ENCODE measurements around the gene KCNMB3. TPM values are rescaled to one million over a fixed set of nuclear protein-coding genes. Genes with fewer than 3 reads are reported as not detected.
"Not testable (repeated sequence)": the region's sequence is repeated elsewhere in the genome, so short reads cannot be mapped to it uniquely, and the experiment has no call there.

The KCNMB3 gene
- total RNA-seq, 2 experiments from 2014 or later = 0.87 to 1.2 TPM

DNA sequence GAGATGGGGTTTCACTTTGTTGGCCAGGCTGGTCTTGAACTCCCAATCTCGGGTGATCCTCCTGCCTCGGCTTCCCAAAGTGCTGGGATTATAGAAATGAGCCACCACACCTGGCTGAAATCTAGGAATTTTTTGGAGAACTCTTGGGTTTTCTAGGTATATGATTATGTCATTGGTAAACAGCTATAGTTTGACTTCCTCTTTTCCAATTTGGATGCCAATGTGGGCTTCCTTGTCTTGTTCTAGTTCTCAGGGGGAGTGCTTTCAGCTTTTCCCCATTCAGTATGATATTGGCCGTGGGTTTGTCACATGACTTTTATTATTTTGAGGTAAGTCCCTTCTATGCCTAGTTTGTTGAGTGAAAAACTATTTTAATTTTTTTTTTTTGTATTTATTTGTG lies 17.9 kb downstream of the KCNMB3 start:
- H3K27me3 Mint-ChIP-seq (ENCODE audit: low read depth) = no peaks in the 10 kb centered on the region
- H3K36me3 Mint-ChIP-seq (ENCODE audit: low read depth) = peaks cover 32% of the 10 kb centered on the region
- DNase-seq = no peak
- no peak for ATAC-seq
- H3K4me1 Mint-ChIP-seq (ENCODE audit: low read depth) = peaks cover 5% of the 10 kb centered on the region
- H3K9me3 Mint-ChIP-seq (ENCODE audit: insufficient read depth) = no peaks in the 10 kb centered on the region
- POLR2A ChIA-PET = no interaction called here
- no peak overlapping the region for H3K4me3 Mint-ChIP-seq
- CTCF ChIA-PET = interaction anchor here (1.0 to 1.8 kb wide), 3 partner anchors 15 to 217 kb away, joined by 3 to 5 read pairs (median 3); no protein-coding TSS in a partner anchor
- no peak overlapping the region for H3K27ac Mint-ChIP-seq

DNA sequence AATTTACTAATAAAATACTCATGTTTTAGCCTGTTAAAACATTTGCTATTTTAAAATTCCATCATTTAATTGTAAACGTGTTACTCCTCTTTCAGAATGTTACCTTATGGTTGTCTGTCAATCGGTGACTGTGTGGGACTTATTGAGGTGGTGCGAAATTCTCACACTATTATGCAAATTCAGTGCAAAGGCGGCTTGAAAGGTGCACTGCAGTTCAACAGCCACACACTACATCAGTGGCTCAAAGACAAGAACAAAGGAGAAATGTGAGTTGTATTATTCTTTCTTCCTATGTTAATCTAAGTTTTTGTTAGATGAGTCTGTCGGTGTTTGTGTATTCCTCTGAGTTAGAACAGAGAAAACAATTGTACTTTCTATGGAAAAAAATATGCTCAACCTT lies 21.7 kb downstream of the KCNMB3 start:
- Mint-ChIP-seq H3K4me1 (ENCODE audit: low read depth) (no peaks in the 10 kb centered on the region), H3K9me3 (ENCODE audit: insufficient read depth) (no peaks in the 10 kb centered on the region), H3K36me3 (ENCODE audit: low read depth) (peaks cover 43% of the 10 kb centered on the region), H3K27me3 (ENCODE audit: low read depth) (no peaks in the 10 kb centered on the region), H3K4me3 (no peak overlapping the region), H3K27ac (no peak overlapping the region)
- ATAC-seq (no peak), DNase-seq (no peak)
- ChIA-PET POLR2A (no interaction called here), CTCF (no interaction called here)

DNA sequence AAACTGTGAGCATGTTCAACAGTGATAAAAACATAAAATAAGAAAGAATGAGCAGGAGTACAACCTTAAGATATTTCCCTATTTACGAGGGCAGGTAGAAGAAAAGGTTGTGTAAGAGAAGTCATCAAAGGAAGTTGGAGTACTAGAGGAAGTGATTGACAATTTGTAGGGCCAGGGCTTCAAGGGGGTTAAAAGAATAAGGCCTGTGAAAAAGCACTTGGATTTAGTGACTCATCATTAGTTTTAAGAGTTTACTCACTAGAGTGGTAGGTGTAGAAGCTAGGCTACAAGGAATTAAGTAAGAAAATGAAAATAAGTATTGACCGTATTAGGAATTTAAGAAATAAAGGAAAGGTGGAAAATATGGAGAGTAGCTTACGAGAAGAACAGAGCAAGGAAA lies 23.6 kb downstream of the KCNMB3 start:
- ChIA-PET CTCF (no interaction called here), POLR2A (no interaction called here)
- H3K27ac Mint-ChIP-seq = no peak overlapping the region
- no peak overlapping the region for H3K4me3 Mint-ChIP-seq
- H3K27me3 Mint-ChIP-seq (ENCODE audit: low read depth) = no peaks in the 10 kb centered on the region
- ATAC-seq (no peak), DNase-seq (no peak)
- H3K4me1 Mint-ChIP-seq (ENCODE audit: low read depth) = no peaks in the 10 kb centered on the region
- no peaks in the 10 kb centered on the region for H3K9me3 Mint-ChIP-seq (ENCODE audit: insufficient read depth)
- peaks cover 43% of the 10 kb centered on the region for H3K36me3 Mint-ChIP-seq (ENCODE audit: low read depth)

DNA sequence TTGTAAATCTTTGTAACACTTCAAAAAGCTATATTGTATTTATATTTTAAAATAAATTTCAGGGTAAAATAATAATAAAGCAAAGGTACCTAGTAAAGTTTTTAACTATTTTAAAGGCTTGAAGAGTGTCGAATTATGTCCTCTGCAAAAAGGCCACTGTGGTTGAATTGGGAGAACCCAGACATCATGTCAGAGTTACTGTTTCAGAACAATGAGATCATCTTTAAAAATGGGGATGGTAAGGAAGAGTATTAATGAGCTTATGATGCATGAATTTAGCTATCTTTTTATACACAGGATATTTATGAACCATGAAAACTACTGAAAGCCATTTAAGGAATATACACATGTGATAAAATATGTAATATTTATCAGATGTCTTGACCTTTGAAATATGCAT lies 26.3 kb downstream of the KCNMB3 start:
- H3K4me3 Mint-ChIP-seq = no peak overlapping the region
- H3K27me3 Mint-ChIP-seq (ENCODE audit: low read depth) = no peaks in the 10 kb centered on the region
- H3K4me1 Mint-ChIP-seq (ENCODE audit: low read depth) = no peaks in the 10 kb centered on the region
- no peaks in the 10 kb centered on the region for H3K9me3 Mint-ChIP-seq (ENCODE audit: insufficient read depth)
- POLR2A ChIA-PET = no interaction called here
- ATAC-seq (no peak), DNase-seq (no peak)
- CTCF ChIA-PET = interaction anchor here (0.6 kb wide), 1 partner anchor 9 kb away, joined by 3 read pairs; no protein-coding TSS in a partner anchor
- H3K27ac Mint-ChIP-seq = no peak overlapping the region
- peaks cover 27% of the 10 kb centered on the region for H3K36me3 Mint-ChIP-seq (ENCODE audit: low read depth)

DNA sequence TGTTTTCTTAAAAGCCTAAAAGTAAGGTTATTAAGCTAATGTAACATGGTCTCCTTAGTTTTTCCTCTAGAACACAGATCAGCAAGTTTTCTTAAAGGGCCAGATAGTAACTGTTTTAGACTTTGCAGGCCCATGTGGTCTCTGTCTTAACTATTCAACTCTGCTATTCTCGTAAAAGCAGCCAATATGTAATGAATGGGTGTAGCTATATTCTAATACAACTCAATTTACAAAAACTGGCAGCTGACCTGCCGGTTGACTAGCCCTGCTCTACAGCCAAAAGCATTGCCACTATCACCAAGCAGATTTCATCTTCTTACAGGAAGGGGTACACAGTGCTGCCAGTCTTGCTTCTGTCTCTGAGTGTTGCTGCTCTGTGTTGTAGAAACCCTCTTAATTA lies 27.4 kb downstream of the KCNMB3 start:
- Mint-ChIP-seq H3K4me3 (no peak overlapping the region), H3K36me3 (ENCODE audit: low read depth) (peaks cover 27% of the 10 kb centered on the region), H3K27me3 (ENCODE audit: low read depth) (no peaks in the 10 kb centered on the region), H3K27ac (no peak overlapping the region), H3K4me1 (ENCODE audit: low read depth) (no peaks in the 10 kb centered on the region), H3K9me3 (ENCODE audit: insufficient read depth) (no peaks in the 10 kb centered on the region)
- DNase-seq = no peak
- ChIA-PET POLR2A (no interaction called here), CTCF (no interaction called here)
- ATAC-seq = no peak

DNA sequence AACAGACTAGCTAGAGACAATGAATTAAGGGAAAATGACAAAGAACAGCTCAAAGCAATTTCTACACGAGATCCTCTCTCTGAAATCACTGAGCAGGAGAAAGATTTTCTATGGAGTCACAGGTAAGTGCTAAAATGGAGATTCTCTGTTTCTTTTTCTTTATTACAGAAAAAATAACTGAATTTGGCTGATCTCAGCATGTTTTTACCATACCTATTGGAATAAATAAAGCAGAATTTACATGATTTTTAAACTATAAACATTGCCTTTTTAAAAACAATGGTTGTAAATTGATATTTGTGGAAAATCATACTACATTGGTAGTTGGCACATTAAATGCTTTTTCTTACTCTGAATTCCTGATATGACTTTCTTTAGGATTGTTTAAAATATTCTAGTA lies 32.7 kb downstream of the KCNMB3 start:
- DNase-seq; POLR2A ChIA-PET; H3K36me3 Mint-ChIP-seq (ENCODE audit: low read depth); ATAC-seq; H3K9me3 Mint-ChIP-seq (ENCODE audit: insufficient read depth); H3K4me1 Mint-ChIP-seq (ENCODE audit: low read depth); H3K27me3 Mint-ChIP-seq (ENCODE audit: low read depth); H3K27ac Mint-ChIP-seq; H3K4me3 Mint-ChIP-seq; CTCF ChIA-PET: not testable (repeated sequence)

DNA sequence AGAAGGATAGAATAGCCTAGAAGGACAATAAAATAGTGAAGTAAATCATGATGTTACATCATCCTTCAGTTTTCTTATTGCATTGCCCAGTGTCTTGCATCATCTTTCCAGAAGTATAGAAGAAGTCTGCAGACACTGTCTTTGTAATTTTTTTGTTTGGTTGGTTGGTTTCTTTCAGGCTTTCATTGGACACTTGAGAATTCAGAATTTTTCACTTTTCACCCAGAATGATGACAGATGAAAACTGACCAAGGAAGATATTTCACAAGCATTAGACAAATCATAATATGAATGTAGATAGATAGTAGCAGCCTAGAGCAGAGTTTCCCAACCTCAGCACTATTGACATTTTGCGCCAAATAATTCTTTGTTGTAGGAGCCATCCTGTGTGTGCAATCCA lies 35.4 kb downstream of the KCNMB3 start:
- CTCF ChIA-PET; H3K36me3 Mint-ChIP-seq (ENCODE audit: low read depth); H3K9me3 Mint-ChIP-seq (ENCODE audit: insufficient read depth); H3K4me3 Mint-ChIP-seq; H3K27me3 Mint-ChIP-seq (ENCODE audit: low read depth); DNase-seq; POLR2A ChIA-PET; ATAC-seq; H3K4me1 Mint-ChIP-seq (ENCODE audit: low read depth); H3K27ac Mint-ChIP-seq: not testable (repeated sequence)

DNA sequence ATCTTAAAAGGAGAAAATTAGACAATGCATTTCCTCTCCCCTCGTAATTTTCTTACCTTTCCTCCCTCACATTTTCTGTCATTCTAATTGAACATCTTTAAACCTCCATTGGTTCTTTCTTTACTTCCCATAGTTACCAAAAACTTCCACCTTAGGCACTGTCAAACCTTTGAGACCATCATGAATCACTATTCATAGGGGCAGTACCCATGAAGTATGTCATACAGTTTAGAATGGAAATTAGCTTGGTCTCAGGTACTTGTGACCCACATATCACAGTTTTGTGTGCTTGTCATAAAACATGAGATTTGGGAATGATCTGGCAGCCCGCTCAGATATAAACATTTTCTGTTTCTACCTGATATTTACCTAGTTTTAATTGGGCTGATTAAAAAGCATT lies 50.1 kb downstream of the KCNMB3 start:
- no peak for ATAC-seq
- peaks cover 15% of the 10 kb centered on the region for H3K4me1 Mint-ChIP-seq (ENCODE audit: low read depth)
- no peak overlapping the region for H3K4me3 Mint-ChIP-seq

DNA sequence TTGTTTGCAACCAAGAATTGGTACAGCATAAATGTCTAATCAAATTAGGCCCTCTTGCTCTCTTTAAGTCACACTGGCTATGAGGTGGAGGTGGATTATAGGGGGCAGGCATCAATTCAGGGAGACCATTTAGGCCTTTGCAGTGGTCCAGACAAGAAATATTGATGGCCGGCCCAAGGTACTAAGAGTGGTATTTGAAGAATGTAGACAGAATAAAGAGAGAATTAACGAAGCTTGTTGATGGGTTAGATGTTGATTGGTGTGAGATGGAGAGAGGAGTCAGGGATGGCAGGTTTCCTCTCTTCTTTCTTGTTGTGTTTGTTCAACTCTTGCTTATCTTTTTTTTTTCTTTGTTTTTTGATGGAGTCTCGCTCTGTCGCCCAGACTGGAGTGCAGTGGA lies 54.2 kb downstream of the KCNMB3 start:
- ATAC-seq = no peak
- Mint-ChIP-seq H3K27me3 (ENCODE audit: low read depth) (no peaks in the 10 kb centered on the region), H3K4me3 (no peak overlapping the region), H3K27ac (no peak overlapping the region), H3K36me3 (ENCODE audit: low read depth) (peaks cover 18% of the 10 kb centered on the region), H3K4me1 (ENCODE audit: low read depth) (peaks cover 19% of the 10 kb centered on the region), H3K9me3 (ENCODE audit: insufficient read depth) (no peaks in the 10 kb centered on the region)
- DNase-seq = no peak
- ChIA-PET POLR2A (no interaction called here), CTCF (interaction anchor here (0.9 kb wide), 1 partner anchor 181 kb away, joined by 6 read pairs; no protein-coding TSS in a partner anchor)

More for the DNA sequence above, 50.1 kb downstream of the KCNMB3 start:
- Mint-ChIP-seq H3K9me3 (ENCODE audit: insufficient read depth) (no peaks in the 10 kb centered on the region), H3K27ac (no peak overlapping the region), H3K27me3 (ENCODE audit: low read depth) (no peaks in the 10 kb centered on the region), H3K36me3 (ENCODE audit: low read depth) (peaks cover 21% of the 10 kb centered on the region)
- DNase-seq = no peak
- CTCF ChIA-PET = no interaction called here
- POLR2A ChIA-PET = no interaction called here

DNA sequence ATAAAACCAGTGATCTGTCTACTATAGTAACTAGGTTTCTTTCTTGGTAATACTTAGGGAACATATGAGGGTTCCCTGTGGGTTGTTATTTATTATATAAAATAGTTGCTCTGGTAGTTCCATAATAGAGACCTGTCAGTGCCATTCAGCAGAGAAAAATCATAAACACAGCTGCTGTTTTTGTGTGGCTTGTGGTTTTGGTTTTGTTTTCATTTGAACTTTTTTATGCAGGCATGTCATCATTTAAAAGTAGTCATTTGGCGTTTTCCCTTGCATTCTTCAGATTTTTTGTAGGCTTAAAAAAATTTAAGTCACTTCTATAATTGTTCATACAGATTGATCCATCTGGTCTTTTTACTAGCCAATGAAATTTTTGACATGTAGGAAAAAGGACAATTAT lies 54.8 kb downstream of the KCNMB3 start:
- no peaks in the 10 kb centered on the region for H3K27me3 Mint-ChIP-seq (ENCODE audit: low read depth)
- peak; percentile 39 for ATAC-seq
- no peak overlapping the region for H3K27ac Mint-ChIP-seq
- DNase-seq = peak; percentile 39
- H3K4me1 Mint-ChIP-seq (ENCODE audit: low read depth) = peaks cover 19% of the 10 kb centered on the region
- POLR2A ChIA-PET = no interaction called here
- H3K9me3 Mint-ChIP-seq (ENCODE audit: insufficient read depth) = no peaks in the 10 kb centered on the region
- CTCF ChIA-PET = interaction anchor here (0.9 to 1.3 kb wide), 3 partner anchors 12 to 181 kb away, joined by 3 to 6 read pairs (median 3); no protein-coding TSS in a partner anchor
- peaks cover 15% of the 10 kb centered on the region for H3K36me3 Mint-ChIP-seq (ENCODE audit: low read depth)
- no peak overlapping the region for H3K4me3 Mint-ChIP-seq

DNA sequence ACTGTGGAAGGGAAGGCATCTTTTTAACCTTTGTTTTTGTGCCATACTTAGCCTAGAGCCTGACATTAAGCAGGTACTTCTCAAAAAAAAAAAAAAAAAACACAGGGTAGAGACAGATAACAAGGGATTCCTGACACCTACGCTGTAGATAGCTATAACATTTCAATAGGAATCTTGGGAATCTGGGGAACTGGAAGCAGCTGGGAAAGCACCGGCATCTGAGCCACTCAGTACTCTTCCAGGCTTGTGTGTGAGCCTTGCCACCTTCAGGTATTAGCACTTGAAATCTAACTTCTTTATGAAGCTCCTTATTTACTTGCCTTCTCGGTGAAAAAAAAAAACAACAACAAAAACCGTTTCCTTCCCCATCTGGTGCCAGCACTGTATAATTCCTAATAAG lies 56.0 kb downstream of the KCNMB3 start:
- peaks cover 9% of the 10 kb centered on the region for H3K36me3 Mint-ChIP-seq (ENCODE audit: low read depth)
- H3K4me3 Mint-ChIP-seq = no peak overlapping the region
- no peaks in the 10 kb centered on the region for H3K9me3 Mint-ChIP-seq (ENCODE audit: insufficient read depth)
- ChIA-PET POLR2A (interaction anchor here (1.8 kb wide), 1 partner anchor 44 kb away, joined by 5 read pairs; no protein-coding TSS in a partner anchor), CTCF (interaction anchor here (0.9 to 1.3 kb wide), 3 partner anchors 11 to 179 kb away, joined by 3 read pairs; no protein-coding TSS in a partner anchor)
- no peak for ATAC-seq
- no peak for DNase-seq
- H3K27me3 Mint-ChIP-seq (ENCODE audit: low read depth) = no peaks in the 10 kb centered on the region
- H3K4me1 Mint-ChIP-seq (ENCODE audit: low read depth) = peaks cover 19% of the 10 kb centered on the region
- H3K27ac Mint-ChIP-seq = no peak overlapping the region
